Endothelial cell of umbilical vein (primary cell): Measurements from ENCODE around the gene CACNA1A. TPM values are rescaled to one million over a fixed set of nuclear protein-coding genes. Genes with fewer than 3 reads are reported as not detected.
"Not testable (repeated sequence)": the region's sequence is repeated elsewhere in the genome, so short reads cannot be mapped to it uniquely, and the experiment has no call there.

Source experiments
- BruUV-seq: library from RNA; stranded (reverse); fragments of 400-500 nt; replicated peaks from 2 replicates; lab custom pipeline; 2021; lab: Mats Ljungman, UMichigan
- CTCF ChIA-PET: fragments of 300-600, 350-600 bp; sonication (Branson Sonifier 250); formaldehyde crosslinking; loops from one replicate; lab custom pipeline; 2021; ENCODE audit warnings: antibody characterized with exemption, inconsistent platforms; lab: Charles Lee
- POLR2A ChIA-PET: fragments of 300-600, 350-600 bp; sonication (Branson Sonifier 250); formaldehyde crosslinking; loops from one replicate; lab custom pipeline; 2021; ENCODE audit warnings: antibody characterized with exemption, inconsistent platforms; lab: Charles Lee
- DNase-seq: peaks from one replicate; pipeline ENCODE4 v3.0.0-alpha.2; 2011; ENCODE audit warnings: low read depth, low spot score
- FAIRE-seq: peaks from 2 replicates; lab custom pipeline; 2011; peaks lifted over from hg19 to GRCh38; lab: Jason Lieb, UNC
- H2AFZ ChIP-seq: 2 replicates; pipeline ENCODE4 v1.6.0; 2012; ENCODE audit warnings: low read depth, low read length, control low read depth, inconsistent platforms
- H3K27ac ChIP-seq: 2 replicates; pipeline ENCODE4 v1.5.1; 2011; ENCODE audit warnings: low read depth, mild to moderate bottlenecking, control low read depth, low read length, moderate library complexity; ENCODE audit not compliant: insufficient read depth
- H3K27me3 ChIP-seq, 2 experiments: 2 replicates each; pipeline versions ENCODE4 v1.6.0 to v1.6.1; 2011; ENCODE audit warnings: low read length in 2 of 2, mixed read lengths in 1 of 2; ENCODE audit not compliant: control insufficient read depth in 2 of 2, insufficient read depth in 2 of 2
- H3K36me3 ChIP-seq, 2 experiments: 2 replicates in 1 of 2; 3 replicates in 1 of 2; pipeline ENCODE4 v1.5.1; 2011; ENCODE audit warnings: low read length in 2 of 2, mild to moderate bottlenecking in 1 of 2, moderate library complexity in 1 of 2; ENCODE audit not compliant: control insufficient read depth in 2 of 2, insufficient read depth in 2 of 2; ENCODE audit errors: extremely low read depth in 1 of 2
- H3K4me1 ChIP-seq: 3 replicates; pipeline ENCODE4 v1.5.1; 2011; ENCODE audit warnings: mild to moderate bottlenecking, low read length; ENCODE audit not compliant: control insufficient read depth, insufficient read depth; ENCODE audit errors: extremely low read depth
- H3K4me2 ChIP-seq: 2 replicates; pipeline ENCODE4 v1.6.1; 2011; ENCODE audit warnings: low read length, control low read depth, mixed read lengths; ENCODE audit not compliant: insufficient read depth
- H3K4me3 ChIP-seq, 3 experiments: fragments of 200-600 bp in 1 of 3; sonication (generic), shearing (Covaris generic) in 1 of 3; replicated peaks in 1 of 3; 2 replicates each; pipeline ENCODE4 v1.5.1; 2011 to 2016; ENCODE audit warnings: control low read depth in 3 of 3, low read length in 3 of 3, mild to moderate bottlenecking in 2 of 3, inconsistent platforms in 1 of 3, low read depth in 1 of 3, moderate library complexity in 1 of 3; ENCODE audit not compliant: insufficient read depth in 1 of 3
- H3K79me2 ChIP-seq: 2 replicates; pipeline ENCODE4 v1.6.0; 2012; ENCODE audit warnings: low read length, inconsistent platforms; ENCODE audit not compliant: control insufficient read depth, insufficient read depth
- H3K9ac ChIP-seq: replicated peaks from 2 replicates; pipeline ENCODE3; 2011; ENCODE audit warnings: low read length, control low read depth; ENCODE audit not compliant: insufficient read depth; ENCODE audit errors: extremely low read depth
- H3K9me1 ChIP-seq: replicated peaks from 3 replicates; pipeline ENCODE4 v1.6.0; 2011; ENCODE audit warnings: mild to moderate bottlenecking, low read length; ENCODE audit not compliant: control insufficient read depth, insufficient read depth; ENCODE audit errors: extremely low read depth
- H3K9me3 ChIP-seq: replicated peaks from 2 replicates; pipeline ENCODE4 v1.5.1; 2012; ENCODE audit warnings: low read length, inconsistent platforms; ENCODE audit not compliant: control insufficient read depth, insufficient read depth
- H4K20me1 ChIP-seq: replicated peaks from 2 replicates; pipeline ENCODE3; 2011; ENCODE audit warnings: mild to moderate bottlenecking, low read length; ENCODE audit not compliant: control insufficient read depth, insufficient read depth; ENCODE audit errors: extremely low read depth
- EZH2 ChIP-seq: IDR thresholded peaks from 2 replicates; pipeline ENCODE4 v1.6.1; 2012; ENCODE audit warnings: borderline replicate concordance, low read depth, mild to moderate bottlenecking, moderate library complexity, low read length, inconsistent platforms; ENCODE audit not compliant: severe bottlenecking
- FOS ChIP-seq: IDR thresholded peaks from 2 replicates; pipeline ENCODE4 v1.6.1; 2011; ENCODE audit warnings: mild to moderate bottlenecking, low read length, moderate library complexity, borderline replicate concordance; ENCODE audit not compliant: insufficient read depth
- GATA2 ChIP-seq: IDR thresholded peaks from 2 replicates; pipeline ENCODE4 v1.7.0; 2011; ENCODE audit warnings: low read depth, mild to moderate bottlenecking, moderate library complexity, mixed read lengths, low read length; ENCODE audit not compliant: insufficient read length, insufficient read depth
- JUN ChIP-seq: IDR thresholded peaks from 2 replicates; pipeline ENCODE4 v1.6.1; 2011; ENCODE audit warnings: borderline replicate concordance, low read depth; ENCODE audit not compliant: insufficient read length, insufficient read depth
- MYC ChIP-seq: IDR thresholded peaks from one replicate; pipeline ENCODE4 v1.6.1; 2011; ENCODE audit warnings: mild to moderate bottlenecking, low read depth, low read length
- POLR2A ChIP-seq: IDR thresholded peaks from 2 replicates; pipeline ENCODE4 v1.6.1; 2012; ENCODE audit warnings: low read depth, mild to moderate bottlenecking, control low read depth, low read length
- POLR2AphosphoS5 ChIP-seq: IDR thresholded peaks from 2 replicates; pipeline ENCODE4 v1.6.1; 2012; ENCODE audit warnings: low read depth, mild to moderate bottlenecking, control low read depth, low read length, moderate library complexity; ENCODE audit not compliant: insufficient read depth
- dilution Hi-C: fragments of 300-500 bp; cut with MboI; formaldehyde crosslinking; loops from one replicate; pipeline ENCODE4 v1.15.0; 2019; ENCODE audit warnings: low sequenced_read_pairs; ENCODE audit not compliant: extremely low pct_ligation_motif_present
- intact Hi-C: fragments of 100-400 bp; cut with micrococcal nuclease; formaldehyde crosslinking; loops from one replicate; pipeline ENCODE4 v1.10.0; 2022
- polyA plus RNA-seq, 4 experiments: library from polyadenylated mRNA; depleted of rRNA in 3 of 4; stranded (reverse) in 3 of 4; unstranded in 1 of 4; fragments of >200 nt; gene quantifications; 2 replicates each; pipeline versions ENCODE4 v1.2.1 to v1.2.3, GENCODE V29; 2011 to 2012; ENCODE audit warnings: missing spikeins in 1 of 4
- total RNA-seq: library from RNA; stranded (reverse); gene quantifications from 2 replicates; pipeline ENCODE4 v1.2.3, GENCODE V29; 2021
- TF ChIP-seq, protein P1 (sequence below), 2 donors: IDR thresholded peaks; 1 replicate in 1 of 2; 2 replicates in 1 of 2; pipeline ENCODE4 v1.5.1; 2011; ENCODE audit warnings: low read length in 2 of 2, mild to moderate bottlenecking in 2 of 2, moderate library complexity in 2 of 2, control low read depth in 1 of 2, inconsistent platforms in 1 of 2, low read depth in 1 of 2; ENCODE audit not compliant: insufficient read depth in 1 of 2; ENCODE audit errors: extremely low read depth in 1 of 2
- TF ChIP-seq, protein P2 (sequence below): IDR thresholded peaks from 2 replicates; pipeline ENCODE4 v1.6.1; 2011; ENCODE audit not compliant: insufficient read depth, insufficient read length

Gene CACNA1A
- total and polyA plus RNA-seq, 2 donors (not counting 3 experiments of a cell fraction or from before 2014, with no cell fraction given): 0.17 to 0.38 TPM

DNA sequence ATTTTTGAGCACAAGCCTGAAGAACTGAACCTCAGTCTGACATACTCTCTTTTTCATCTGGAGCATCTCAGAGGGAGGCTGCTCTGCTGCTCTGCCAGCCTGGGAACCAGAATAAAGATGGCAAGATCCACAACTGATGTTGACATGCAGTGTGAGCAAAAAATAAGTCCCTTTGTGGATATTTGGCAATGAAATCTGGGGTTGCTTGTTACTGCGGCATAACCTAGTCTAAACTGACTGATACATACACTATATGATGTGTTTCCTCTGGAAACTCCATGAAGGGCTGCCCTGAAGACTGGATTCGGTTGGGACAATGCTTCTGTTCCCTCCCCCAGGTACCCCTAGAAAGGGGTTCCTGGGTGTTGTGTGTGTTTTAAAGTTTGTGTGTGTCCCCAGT is 249.4 kb downstream of the CACNA1A start:
- intact Hi-C loops: no loop called here
- H4K20me1 ChIP-seq: no peaks in the 10 kb centered on the region
- H3K9me1 ChIP-seq: no peaks in the 10 kb centered on the region
- H3K9ac ChIP-seq: no peak overlapping the region
- H3K79me2 ChIP-seq: no peaks in the 10 kb centered on the region
- no peak overlapping the region for H2AFZ ChIP-seq
- TF ChIP-seq, protein P1, sequence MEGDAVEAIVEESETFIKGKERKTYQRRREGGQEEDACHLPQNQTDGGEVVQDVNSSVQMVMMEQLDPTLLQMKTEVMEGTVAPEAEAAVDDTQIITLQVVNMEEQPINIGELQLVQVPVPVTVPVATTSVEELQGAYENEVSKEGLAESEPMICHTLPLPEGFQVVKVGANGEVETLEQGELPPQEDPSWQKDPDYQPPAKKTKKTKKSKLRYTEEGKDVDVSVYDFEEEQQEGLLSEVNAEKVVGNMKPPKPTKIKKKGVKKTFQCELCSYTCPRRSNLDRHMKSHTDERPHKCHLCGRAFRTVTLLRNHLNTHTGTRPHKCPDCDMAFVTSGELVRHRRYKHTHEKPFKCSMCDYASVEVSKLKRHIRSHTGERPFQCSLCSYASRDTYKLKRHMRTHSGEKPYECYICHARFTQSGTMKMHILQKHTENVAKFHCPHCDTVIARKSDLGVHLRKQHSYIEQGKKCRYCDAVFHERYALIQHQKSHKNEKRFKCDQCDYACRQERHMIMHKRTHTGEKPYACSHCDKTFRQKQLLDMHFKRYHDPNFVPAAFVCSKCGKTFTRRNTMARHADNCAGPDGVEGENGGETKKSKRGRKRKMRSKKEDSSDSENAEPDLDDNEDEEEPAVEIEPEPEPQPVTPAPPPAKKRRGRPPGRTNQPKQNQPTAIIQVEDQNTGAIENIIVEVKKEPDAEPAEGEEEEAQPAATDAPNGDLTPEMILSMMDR (IDR thresholded peaks at IDR 0.05; ENCODE audit: extremely low read depth in 1 of 2, insufficient read depth in 1 of 2, low read depth in 1 of 2, low read length in 2 of 2): no peak
- no peak for TF ChIP-seq POLR2A
- TF ChIP-seq GATA2: no peak
- TF ChIP-seq POLR2AphosphoS5: no peak
- TF ChIP-seq JUN: no peak
- TF ChIP-seq MYC: no peak
- no peak for TF ChIP-seq FOS
- TF ChIP-seq, protein P2, sequence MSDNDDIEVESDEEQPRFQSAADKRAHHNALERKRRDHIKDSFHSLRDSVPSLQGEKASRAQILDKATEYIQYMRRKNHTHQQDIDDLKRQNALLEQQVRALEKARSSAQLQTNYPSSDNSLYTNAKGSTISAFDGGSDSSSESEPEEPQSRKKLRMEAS: no peak
- no peak for TF ChIP-seq EZH2
- no peaks in the 10 kb centered on the region for H3K36me3 ChIP-seq
- peaks cover 10% of the 10 kb centered on the region for H3K4me1 ChIP-seq
- POLR2A ChIA-PET: no interaction called here
- no peak for DNase-seq
- no TSS peak for BruUV-seq
- H3K9me3 ChIP-seq: no peaks in the 10 kb centered on the region
- CTCF ChIA-PET: interaction anchor here (1.2 to 1.3 kb wide), 2 partner anchors 25 to 280 kb away, joined by 4 read pairs; no protein-coding TSS in a partner anchor
- no peak for FAIRE-seq
- no peak overlapping the region for H3K27ac ChIP-seq
- peaks cover 0 to 3% of the 10 kb centered on the region in 2 experiments for H3K27me3 ChIP-seq
- no peak overlapping the region for H3K4me2 ChIP-seq
- no peak overlapping the region for H3K4me3 ChIP-seq
- dilution Hi-C loops: no loop called here

DNA sequence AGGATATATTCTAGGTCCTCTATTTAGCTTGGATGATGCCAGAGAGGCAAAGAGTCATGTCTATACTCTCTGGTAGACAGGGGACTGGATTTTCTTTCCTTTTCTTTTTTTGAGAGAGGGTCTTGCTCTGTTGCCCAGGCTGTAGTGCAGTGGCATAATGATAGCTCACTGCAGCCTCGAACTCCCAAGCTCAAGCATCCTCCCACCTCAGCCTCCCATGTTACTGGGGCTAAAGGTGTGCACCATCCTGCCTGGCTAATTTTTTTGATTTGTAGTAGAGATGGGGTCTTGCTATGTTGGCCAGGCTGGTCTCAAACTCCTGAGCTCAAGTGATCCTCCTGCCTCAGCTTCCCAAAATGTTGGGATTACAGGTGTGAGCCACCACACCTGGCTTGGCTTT is 249.9 kb downstream of the CACNA1A start:
- H3K27me3 ChIP-seq, H3K9me1 ChIP-seq, BruUV-seq, H3K9ac ChIP-seq, dilution Hi-C loops, FAIRE-seq, POLR2A ChIA-PET, H3K79me2 ChIP-seq, H4K20me1 ChIP-seq, H3K27ac ChIP-seq, H2AFZ ChIP-seq, H3K4me1 ChIP-seq, H3K36me3 ChIP-seq, H3K4me2 ChIP-seq, H3K4me3 ChIP-seq, DNase-seq, H3K9me3 ChIP-seq, intact Hi-C loops: not testable (repeated sequence)
- CTCF ChIA-PET: interaction anchor here (1.2 to 1.3 kb wide), 3 partner anchors 22 to 279 kb away, joined by 4 to 5 read pairs (median 4); no protein-coding TSS in a partner anchor
